Stimulated activated CD8-positive, alpha-beta memory T cell treated with anti-CD3 and anti-CD28 coated beads, Interleukin-7, amount 100 ng/mL, for 1 hour (primary cell): ENCODE data around the gene RNF222.
"Not testable (repeated sequence)": the region's sequence is repeated elsewhere in the genome, so short reads cannot be mapped to it uniquely, and the experiment has no call there.

Experiments
- DNase-seq, 2 donors: peaks; one replicate each; pipeline ENCODE4 v3.0.0-alpha.2; 2020; ENCODE audit warnings: low read depth in 2 of 2

The RNF222 gene

DNA sequence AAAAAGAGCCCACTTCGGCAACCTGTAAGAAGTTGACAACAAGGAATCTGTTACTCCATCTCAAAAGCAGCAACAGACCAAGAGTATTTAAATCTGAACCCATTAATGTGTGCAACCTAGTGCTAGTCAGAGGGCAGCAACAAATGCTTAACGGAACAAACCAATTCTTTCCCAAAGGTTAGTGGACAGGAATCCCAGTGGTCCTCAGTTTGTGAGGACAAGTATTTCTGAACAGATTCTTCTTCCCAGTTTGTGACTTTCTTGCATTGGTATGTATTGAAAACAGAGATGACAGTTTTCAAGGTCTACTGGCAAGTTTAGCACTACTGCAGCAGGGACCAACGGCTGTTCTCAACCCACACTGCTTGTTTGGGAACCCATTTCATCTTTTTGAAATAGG is 17.6 kb downstream of the RNF222 start:
- no peak for DNase-seq

DNA sequence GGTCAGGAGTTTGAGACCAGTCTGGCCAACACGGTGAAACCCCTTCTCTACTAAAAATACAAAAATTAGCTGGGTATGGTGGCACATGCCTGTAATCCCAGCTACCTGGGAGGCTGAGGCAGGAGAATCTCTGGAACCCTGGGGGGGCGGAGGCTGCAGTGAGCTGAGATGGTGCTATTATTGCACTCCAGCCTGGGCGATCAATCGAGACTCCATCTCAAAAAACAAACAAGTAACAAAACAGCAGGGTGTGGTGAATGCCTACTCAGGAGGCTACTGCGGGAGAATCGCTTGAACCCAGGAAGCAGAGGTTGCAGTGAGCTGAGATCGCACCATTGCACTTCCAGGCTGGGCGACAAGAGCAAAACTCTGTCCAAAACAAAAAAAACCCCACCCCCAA is 19.5 kb downstream of the RNF222 start:
- not testable (repeated sequence) for DNase-seq

DNA sequence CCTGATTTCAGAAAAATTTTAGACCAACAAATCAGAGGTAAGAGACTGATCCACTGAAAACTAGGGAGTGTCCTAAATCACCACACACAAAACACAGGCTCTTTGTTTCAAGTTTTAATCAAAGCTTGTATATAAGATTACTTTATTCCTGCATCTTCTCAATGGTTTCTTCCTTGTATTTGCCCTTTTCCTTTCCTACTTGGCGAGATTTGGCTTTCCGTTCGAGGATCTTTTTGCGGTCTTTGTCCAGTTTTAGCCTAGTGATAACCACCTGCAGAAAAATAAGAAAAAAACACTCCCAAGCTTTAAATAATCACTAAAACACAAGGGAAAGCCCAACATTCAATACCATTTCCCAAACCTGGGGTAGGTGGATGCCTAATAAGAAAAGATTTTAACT is 20.2 kb downstream of the RNF222 start:
- no peak for DNase-seq

DNA sequence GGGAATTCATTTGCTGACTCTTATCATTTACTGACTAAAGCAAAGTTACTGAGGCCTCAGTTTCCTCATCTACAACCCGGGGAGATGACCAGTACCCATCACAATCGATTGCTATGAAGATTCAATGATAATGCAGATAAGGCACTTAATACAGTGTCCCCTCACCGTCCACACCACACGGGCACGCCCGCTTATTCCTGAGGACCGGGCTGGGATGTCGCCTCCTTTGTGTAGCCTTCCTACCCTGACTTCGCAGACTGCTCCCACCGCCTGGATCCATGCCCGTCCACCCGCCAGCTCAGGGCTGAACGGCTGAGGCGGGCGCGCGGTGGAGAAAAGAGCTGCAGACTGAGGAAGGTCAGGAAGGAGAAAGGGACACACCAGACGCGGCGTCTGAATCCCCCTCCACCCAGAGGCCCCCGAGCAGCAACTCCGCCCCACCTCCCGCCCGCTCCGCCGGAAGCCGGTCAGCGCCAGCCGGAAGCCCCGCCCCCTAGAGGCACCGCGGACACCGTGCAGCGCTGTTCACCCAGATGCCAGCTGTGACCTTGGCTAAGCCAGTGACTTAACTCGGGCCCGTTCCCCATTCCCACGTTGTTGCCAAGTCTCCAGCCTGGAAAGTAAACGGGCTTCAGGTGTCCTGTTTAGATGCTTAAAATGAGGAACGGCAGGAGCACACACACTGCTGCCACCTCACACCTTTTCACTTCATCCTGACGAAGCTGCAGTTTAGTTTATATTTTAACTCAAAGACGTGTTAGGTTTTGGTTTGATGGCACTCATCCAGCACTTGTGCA is 21.2 kb downstream of the RNF222 start, which contains the start of gene KRABD2:
KRABD2 (minus strand) TSS at position 434 of the 797 bp plus-strand sequence.
- DNase-seq: peak; percentile 83

DNA sequence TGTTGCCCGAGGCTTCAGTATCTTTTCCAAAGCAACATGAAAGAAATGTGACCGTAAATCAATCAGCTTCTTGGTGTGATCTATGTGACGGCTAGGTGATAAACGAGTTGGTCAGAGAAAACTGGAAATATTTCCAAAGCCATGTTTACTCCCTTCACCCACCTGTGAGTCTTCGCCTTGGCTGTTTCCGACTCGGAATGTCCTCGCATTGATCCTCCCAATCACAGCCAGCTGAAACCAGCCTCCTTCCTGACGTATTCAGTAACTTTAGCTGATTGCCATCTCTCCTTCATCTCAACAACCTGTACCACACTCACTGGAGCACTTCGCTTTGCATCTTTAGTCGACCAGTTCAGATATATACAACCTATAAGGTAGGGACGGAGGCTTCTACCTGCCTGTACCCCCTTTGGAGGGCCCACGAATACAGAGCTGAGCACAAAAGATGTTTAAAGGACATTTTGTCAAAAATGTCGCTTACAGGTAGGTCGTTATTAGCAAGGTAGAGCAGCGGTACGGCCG is 21.8 kb downstream of the RNF222 start:
- DNase-seq: no peak

DNA sequence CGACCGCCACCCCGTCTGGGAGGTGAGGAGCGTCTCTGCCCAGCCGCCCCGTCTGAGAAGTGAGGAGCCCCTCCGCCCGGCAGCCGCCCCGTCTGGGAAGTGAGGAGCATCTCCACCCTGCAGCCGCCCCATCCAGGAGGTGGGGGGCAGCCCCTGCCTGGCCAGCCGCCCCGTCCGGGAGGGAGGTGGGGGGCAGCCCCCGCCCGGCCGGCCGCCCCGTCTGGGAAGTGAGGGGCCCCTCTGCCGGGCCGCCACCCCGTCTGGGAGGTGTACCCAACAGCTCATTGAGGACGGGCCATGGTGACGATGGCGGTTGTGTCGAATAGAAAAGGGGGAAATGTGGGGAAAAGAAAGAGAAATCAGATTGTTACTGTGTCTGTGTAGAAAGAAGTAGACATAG is 23.8 kb downstream of the RNF222 start:
- not testable (repeated sequence) for DNase-seq

DNA sequence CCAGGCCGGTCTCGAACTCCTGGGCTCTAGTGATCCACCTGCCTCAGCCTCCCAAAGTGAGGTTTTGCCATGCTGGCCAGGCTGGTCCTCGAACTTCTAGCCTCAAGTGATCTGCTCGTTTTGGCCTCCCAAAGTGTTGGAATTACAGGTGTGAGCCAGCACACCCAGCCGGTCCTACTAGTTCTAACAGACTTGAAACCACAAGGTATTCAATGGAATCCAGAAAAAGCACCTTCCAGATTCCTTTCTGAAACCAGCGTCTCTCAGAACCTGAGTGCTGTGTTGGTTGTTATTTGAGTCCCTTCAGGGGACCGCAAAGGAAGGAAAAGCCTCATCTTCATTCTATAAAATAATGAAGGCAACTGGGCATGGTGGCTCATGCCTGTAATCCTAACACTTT is 25.2 kb downstream of the RNF222 start:
- no peak for DNase-seq

DNA sequence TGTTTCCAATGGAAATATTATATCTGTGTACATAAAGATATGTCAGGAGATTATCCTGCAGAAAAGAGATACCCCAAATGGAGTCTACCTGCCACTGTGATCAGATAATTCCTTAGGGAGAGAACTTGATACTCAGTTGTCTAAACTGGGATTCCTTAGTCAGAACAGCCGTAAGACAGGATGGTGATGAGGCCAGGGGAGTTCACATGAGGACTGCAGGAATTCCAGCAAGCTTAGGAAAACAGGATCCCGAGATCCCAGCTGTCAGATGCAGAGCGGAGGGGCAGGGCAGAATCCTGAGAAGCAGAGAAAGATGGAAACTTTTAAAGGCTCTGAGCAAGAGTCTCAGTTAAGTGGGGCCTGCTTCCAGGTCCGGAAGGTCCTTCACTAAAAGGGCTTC is 25.8 kb downstream of the RNF222 start:
- no peak for DNase-seq

DNA sequence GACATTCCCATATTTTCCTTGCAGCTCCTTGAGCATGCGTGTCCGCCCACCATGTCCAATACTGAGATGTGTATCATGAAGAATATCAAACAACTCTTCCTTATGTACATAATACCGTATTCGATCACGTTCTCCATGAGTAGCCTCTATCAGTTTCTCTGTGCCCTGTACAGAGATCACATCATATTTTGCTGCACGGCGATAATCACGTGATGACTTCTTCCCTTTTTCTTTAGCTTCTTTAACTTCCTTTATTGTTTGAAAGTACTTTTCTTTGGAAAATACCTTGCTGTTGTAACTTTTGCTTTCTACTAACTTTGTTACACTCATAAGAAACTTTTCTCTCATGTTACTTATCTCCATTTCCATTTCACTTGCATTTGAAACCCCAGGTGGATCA is 27.7 kb downstream of the RNF222 start:
- no peak for DNase-seq

DNA sequence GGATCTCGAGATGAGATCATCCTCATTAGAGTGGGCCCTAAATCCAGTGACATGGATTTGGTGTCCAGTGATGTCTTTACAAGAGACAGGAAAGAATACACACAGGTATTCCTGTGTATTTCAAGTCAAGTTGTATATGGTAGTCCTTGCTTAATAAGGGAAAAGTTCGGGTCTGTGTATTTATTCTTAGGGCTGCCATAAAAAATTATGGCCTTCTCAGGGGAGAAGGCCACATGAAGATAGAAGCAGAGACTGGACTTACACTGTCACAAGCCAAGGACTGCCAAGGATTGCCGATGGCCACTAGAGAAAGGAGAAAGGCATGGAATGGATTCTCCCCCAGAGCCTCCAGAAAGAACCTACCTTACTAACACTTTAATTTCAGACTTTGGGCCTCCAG is 29.4 kb downstream of the RNF222 start:
- DNase-seq: no peak

DNA sequence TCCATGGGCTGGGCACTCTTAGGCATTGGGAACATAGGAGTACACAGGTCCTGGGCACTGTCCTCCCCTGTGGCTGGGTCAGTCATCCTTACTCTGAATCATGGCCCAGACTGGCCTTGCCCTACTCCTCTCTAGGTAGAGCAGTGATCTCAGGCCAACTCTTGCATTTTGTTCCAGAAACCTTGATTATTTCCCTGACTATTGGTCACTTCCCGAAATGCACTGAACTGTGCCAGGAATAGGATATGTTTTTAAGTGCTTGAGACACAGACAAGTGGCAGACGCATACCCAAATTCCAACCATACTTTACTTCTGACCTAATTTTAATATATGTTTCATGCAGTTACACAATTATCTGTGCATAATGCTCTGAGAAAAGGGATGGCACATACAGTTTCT is 31.4 kb downstream of the RNF222 start:
- DNase-seq: no peak

DNA sequence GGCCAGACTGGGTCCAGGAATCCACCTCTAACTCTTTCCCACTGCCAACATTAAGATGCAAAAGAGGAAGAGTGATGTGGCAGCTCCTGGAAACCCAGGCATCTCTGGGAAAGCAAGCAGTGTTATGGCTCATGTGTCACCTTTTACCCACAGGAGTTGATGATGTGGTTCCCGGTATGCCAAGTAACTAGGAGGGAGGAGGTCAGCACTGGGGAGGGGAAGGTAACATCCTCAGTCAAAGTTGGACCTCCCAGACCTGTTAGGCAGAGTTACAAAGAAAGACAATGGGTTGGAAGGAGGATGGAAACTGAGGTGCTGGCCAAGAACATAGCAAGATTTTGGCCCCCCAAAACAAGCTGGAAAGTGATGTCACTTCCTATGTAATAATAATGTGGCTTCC is 32.5 kb downstream of the RNF222 start:
- no peak for DNase-seq

DNA sequence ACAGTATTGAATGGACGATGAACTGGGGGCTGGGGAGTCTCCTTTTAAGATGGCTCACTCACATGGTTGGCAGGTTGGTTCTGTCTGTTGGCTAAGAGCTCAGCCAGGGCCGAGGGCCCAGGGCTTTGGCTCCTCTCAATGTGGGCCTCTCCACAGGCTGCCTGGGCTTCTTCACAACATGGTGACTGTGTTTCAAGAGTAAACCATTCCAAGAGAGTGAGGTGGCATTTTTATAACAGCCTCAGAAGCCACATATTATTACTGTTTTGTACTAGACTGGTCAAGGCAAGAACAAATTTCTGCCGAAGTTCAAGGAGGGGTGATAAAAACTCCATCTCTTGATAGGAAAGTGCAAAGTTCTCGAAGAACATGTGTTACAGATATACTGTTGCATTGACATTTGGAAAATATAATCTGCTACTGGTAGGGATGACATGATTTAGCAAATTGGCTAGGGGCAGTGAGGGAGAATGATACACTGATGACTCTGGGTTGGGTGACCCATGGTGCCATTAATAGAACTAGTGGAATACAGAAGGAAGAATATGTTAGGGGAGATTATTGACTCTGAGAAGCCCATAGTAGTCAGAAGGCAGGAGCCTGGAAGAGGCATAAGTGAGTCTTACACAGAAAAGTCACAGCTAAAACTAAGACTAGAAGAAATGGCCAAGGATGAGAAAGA is 34.8 kb downstream of the RNF222 start:
- DNase-seq: no peak

DNA sequence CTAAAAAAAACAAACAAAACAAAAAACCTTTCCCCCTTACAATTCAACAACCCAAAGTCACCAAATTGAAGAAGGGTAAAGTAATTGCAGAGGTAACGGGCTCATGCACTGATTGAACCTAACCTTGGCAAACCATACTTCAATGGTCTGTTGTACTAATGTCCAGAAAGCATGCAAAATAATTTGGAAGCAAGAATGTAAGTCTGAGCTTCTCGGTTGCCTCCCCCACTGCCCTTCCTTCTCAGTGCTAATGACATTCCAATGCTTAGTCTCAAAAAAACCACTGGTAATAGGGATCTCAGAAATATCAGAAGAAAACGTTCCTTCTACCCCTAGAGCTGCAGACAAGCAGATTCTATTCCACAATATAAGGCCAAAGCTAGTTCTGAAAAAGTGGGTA is 36.9 kb downstream of the RNF222 start:
- DNase-seq: no peak

DNA sequence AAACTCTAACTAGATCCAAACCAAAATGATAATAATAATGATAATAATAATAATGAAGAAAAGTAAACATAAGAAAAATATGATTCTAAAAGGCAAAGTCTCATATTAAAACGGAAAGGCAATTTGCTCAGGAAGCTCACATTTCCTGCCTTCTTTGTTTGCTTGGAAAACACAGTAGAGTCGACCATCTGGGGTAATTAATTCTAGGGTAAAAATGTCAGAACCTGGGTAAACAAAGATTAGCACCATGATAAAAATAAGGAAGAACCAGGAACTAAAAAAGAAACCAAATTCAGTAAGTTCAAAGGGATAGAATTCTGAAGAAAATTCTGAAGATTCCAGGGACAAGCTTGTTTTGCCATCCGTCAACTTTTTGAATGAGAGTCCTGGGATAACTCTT is 37.4 kb downstream of the RNF222 start:
- DNase-seq: no peak

DNA sequence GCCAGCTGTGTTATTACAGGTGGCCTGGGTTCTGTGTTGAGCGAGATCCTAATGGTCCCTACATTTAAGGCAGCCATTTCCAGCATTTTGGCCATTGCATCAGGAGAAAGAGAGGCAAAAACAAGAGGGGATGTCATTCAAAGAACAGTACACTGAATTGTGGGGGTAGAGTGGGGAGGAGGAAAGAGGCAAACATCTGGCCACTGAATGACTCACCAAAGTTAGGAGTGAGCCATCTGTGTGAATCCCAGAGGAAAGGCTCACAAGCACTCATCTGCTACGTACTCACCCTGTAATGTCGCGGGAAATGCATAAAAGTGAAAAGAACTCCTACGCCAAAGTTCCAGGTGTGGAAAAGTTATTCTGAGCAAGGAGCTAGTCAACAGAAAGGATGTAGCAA is 37.9 kb downstream of the RNF222 start:
- no peak for DNase-seq

DNA sequence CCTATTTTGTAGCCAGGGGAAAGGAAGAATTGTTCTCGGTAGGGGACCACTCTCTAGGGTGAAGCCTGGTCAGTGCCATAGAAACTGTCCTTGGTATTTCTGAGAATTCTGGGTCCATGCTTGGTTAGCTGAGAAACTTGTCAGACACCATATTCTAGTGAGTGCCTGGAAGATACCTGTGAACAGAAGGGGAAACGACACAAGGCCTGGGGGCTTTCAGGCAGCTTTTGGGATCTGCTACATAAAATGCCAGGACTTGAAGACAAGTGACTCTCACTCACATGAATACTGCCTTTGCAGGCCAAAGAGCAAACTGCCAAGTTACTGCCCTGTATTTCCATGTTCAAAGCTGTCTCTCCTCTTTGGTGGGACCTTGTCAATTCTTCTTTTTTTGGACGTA is 39.7 kb downstream of the RNF222 start:
- no peak for DNase-seq

DNA sequence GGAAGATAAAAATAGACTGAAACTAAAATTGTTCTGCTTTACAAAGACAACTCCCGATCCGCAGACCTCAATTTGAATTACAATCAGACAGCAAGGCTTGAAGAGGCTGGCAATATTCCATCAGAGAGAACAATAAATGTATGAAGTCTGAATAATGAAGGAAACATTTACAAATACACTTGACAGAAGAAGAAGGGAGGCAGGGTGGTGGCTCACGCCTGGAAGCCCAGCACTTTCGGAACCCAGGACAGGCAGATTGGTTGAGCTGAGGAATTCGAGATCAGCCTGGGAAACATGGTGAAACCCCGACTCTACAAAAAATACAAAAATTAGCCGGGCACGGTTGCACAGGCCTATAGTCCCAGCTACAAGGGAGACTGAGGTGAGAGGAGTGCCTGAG is 43.4 kb downstream of the RNF222 start:
- no peak for DNase-seq

DNA sequence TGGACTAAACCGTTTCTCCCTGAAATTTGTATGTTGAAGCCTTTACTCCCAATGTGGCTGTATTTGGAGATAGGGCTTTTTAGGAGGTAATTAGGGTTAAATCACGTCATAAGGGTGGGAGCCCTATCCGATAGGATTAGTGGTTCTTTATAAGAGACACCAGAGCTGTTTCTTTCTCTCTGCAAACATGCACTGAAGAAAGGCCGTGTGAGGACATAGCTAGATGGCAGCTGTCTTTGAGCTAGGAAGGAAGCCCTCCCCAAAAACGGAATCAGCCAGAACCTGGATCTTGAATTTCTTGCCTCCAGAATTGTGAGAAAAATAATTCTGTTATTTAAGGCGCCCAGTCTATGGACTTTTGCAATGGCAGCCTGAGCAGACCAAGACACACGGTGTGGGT is 43.9 kb downstream of the RNF222 start:
- no peak for DNase-seq

DNA sequence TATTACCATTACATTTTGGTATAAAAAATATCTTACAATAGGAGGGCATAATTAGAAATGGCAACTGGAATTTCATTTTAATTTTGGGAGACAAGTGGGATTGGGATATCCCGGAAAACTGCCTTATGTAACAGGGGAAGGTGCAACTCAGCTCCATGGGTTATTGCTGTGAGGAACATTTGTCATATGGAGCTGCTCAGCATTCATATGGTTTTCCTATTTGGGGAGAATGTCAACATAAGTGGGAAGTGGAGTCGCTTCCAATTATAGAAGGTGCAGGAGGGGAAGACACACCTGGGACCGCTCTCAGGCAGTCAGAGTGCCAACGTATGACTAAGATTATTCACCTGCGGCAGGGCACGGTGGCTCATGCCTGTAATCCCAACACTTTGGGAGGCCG is 47.3 kb downstream of the RNF222 start:
- no peak for DNase-seq

DNA sequence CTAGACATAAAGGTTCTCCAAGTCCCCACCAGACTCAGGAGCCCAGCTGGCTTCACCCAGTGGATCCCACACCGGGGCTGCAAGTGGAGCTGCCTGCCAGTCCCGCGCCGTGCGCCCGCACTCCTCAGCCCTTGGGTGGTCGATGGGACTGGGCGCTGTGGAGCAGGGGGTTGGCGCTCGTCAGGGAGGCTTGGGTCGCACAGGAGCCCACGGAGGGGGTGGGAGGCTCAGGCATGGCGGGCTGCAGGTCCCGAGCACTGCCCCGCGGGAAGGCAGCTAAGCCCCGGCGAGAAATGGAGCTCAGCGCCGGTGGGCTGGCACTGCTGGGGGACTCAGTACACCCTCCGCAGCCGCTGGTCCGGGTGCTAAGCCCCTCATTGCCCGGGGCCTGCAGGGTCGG is 50.6 kb downstream of the RNF222 start:
- not testable (repeated sequence) for DNase-seq

DNA sequence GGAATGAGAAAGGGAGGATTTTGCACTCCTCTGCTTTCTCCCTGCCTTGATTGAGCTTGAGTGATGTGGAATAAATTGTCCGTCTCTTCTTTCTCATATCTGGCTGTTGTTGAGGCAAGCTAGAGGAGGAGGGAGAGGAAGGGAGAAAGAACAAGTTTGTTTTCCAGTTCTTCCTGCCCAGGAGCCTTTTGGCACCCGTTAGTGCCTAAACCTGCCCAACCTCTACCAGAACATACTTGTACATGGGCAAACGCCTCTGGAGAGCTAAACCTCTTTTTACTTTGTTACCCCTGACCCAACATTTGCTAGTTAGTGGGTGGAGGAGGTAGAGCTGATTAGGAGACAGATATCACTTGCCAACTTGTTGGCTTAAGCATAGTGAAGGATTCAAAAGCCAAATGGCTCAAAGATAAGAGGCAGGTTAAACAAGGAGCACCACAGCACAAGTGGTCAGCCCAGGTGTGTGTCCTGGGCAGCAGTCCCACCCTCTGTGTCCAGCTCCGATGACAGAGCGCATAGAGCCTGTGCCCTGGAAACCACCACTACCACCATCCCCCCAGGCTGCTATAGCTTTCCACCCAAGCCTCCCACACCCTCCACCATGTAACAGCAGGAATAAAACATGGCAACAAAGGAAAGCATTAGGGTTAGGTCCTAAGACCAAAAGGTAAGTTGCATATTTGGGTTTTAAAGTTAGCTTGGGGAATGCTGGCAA is 51.5 kb downstream of the RNF222 start:
- no peak for DNase-seq
